Activated T-helper 2 cell treated with anti-CD3 and anti-CD28 coated beads, Interferon-gamma antibody, Interleukin-2, Interleukin-4, amounts not matched to agents 10 μg/mL and 5 μg/mL and 100 μg/mL, durations not matched to agents 14 hours and 24 hours and 36 hours (primary cell): Measurements from ENCODE around the gene BBX. TPM values are rescaled to one million over a fixed set of nuclear protein-coding genes. Genes with fewer than 3 reads are reported as not detected.

ENCODE experiments used
- total RNA-seq: library from RNA; stranded (reverse); gene quantifications from 2 replicates; pipeline ENCODE4 v1.2.3, GENCODE V29; 2022

BBX gene
- total RNA-seq, 1 donor from 2014 or later, result 35.8 TPM

Other genes with a start within 250 kb of the BBX start
- not detected in 2 replicates for gene CCDC54, start 145.5 kb upstream of the BBX start, total RNA-seq